HG03558 (cell line): ENCODE measurements around the gene WNK4.
"Not testable (repeated sequence)": the region's sequence is repeated elsewhere in the genome, so short reads cannot be mapped to it uniquely, and the experiment has no call there.

Experiments used
- ATAC-seq: cut with Tn5 transposase; IDR thresholded peaks from one replicate; pipeline ENCODE4 v1.9.1; 2021; ENCODE audit warnings: moderate number of reproducible peaks; ENCODE audit not compliant: unreplicated experiment; ENCODE audit errors: extremely low read depth

The WNK4 gene

GRCh38 chr17:42779936-42780850, at the start of gene WNK4:
Gene WNK4, plus strand, starts transcription at chr17:42780610. Its CDS starts 89 bp downstream, at chr17:42780699.
- no peak for ATAC-seq

GRCh38 chr17:42740699-42741098, 39.7 kb upstream of the WNK4 start:
- no peak for ATAC-seq

- ATAC-seq, result not testable (repeated sequence)
Observed at GRCh38 chr17:42742916-42743315, 37.5 kb upstream of the WNK4 start.

- ATAC-seq, result no peak
Observed at GRCh38 chr17:42743595-42744282, 36.7 kb upstream of the WNK4 start.

- ATAC-seq, result no peak
Observed at GRCh38 chr17:42744283-42744805, 36.1 kb upstream of the WNK4 start.

GRCh38 chr17:42744806-42745617, 35.4 kb upstream of the WNK4 start, which contains the start of gene EZH1:
Gene EZH1, minus strand, starts transcription at chr17:42745040. Its CDS starts 16,099 bp downstream, at chr17:42728941.
- ATAC-seq, result no peak

GRCh38 chr17:42748202-42748907, 32.1 kb upstream of the WNK4 start:
- no peak for ATAC-seq

- ATAC-seq, result no peak
Observed at GRCh38 chr17:42748908-42749798, 31.3 kb upstream of the WNK4 start.

GRCh38 chr17:42750739-42751344, 29.6 kb upstream of the WNK4 start:
- no peak for ATAC-seq

GRCh38 chr17:42751628-42752027, 28.8 kb upstream of the WNK4 start:
- ATAC-seq, result no peak

- ATAC-seq, result no peak
Observed at GRCh38 chr17:42754782-42755181, 25.6 kb upstream of the WNK4 start.

GRCh38 chr17:42759982-42760651, 20.3 kb upstream of the WNK4 start:
- ATAC-seq, result no peak

- ATAC-seq, result no peak
Observed at GRCh38 chr17:42760652-42761581, 19.5 kb upstream of the WNK4 start, which contains the start of gene RAMP2. Gene RAMP2, plus strand, starts transcription at chr17:42761227. Its CDS starts 35 bp downstream, at chr17:42761262.

GRCh38 chr17:42761638-42762037, 18.8 kb upstream of the WNK4 start:
- ATAC-seq, result no peak

GRCh38 chr17:42766124-42766523, 14.3 kb upstream of the WNK4 start:
- no peak for ATAC-seq

GRCh38 chr17:42767512-42767911, 12.9 kb upstream of the WNK4 start:
- no peak for ATAC-seq

GRCh38 chr17:42768006-42768405, 12.4 kb upstream of the WNK4 start:
- not testable (repeated sequence) for ATAC-seq
